BE2C (cell line): Measurements from ENCODE around the gene OPCML.

Experiments
- DNase-seq: peaks from one replicate; pipeline ENCODE4 v3.0.0-alpha.2; 2020
- H3K27me3 ChIP-seq: fragments of 250-450 bp; sonication (Bioruptor Pico); 2 replicates; pipeline ENCODE4 v1.5.1; 2020; ENCODE audit warnings: mild to moderate bottlenecking
- H3K36me3 ChIP-seq: fragments of 250-450 bp; sonication (Bioruptor Pico); 2 replicates; pipeline ENCODE4 v1.5.1; 2020; ENCODE audit warnings: mild to moderate bottlenecking
- H3K4me1 ChIP-seq: fragments of 250-450 bp; sonication (Bioruptor Pico); 2 replicates; pipeline ENCODE4 v1.5.1; 2020
- H3K4me3 ChIP-seq: 2 replicates; pipeline ENCODE4 v1.5.1; 2011; ENCODE audit warnings: low read depth, low read length
- H3K9me3 ChIP-seq: fragments of 250-450 bp; sonication (Bioruptor Pico); 2 replicates; pipeline ENCODE4 v1.5.1; 2020
- TF ChIP-seq, protein P1 (sequence below): IDR thresholded peaks from 2 replicates; pipeline ENCODE4 v1.5.1; 2012; ENCODE audit warnings: mild to moderate bottlenecking, low read depth, low read length

OPCML gene

DNA sequence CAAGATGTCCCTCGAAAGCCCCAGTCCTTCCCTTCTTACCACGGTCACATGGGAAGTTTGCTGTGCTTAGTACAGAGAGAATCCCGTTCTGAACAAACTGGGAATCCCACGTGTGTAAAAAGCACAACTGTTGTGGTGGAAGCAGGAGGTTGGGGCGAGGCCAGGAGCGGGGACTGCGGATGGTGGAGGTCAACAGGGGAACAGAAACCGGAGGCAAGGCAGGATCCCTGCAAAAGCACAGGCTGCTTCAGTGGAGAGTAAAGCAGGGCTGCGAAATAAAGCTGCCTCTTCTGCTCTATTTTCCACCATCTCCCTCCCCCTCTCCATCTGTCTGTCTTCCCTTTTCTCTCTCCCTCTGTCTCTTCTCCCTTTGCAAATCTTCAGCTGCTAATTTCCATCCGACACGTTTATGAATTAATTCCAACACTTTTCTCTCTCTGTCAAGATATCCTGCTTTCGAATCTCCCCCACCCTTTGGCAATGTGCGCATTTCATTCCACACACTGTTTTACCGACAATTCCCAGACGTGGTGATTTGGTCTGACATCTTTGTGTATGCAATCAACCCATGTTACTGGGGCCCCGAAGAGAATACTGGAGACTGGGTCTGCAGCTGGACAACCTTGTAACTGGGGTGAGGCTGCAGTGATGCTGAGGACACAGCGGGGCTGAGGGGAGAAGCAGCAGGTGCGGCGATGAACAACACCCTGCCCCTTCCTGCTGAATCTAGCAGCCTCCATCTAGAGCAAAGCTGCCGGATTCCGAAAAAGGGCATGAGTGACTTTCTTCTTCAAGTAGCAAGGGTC is 571.8 kb downstream of the OPCML start:
- Histone ChIP-seq H3K4me1 (no peaks in the 10 kb centered on the region), H3K27me3 (no peaks in the 10 kb centered on the region), H3K9me3 (no peaks in the 10 kb centered on the region; the same call in 1 of the 2 replicates), H3K36me3 (no peaks in the 10 kb centered on the region), H3K4me3 (no peak overlapping the region)
- DNase-seq: no peak
- TF ChIP-seq, protein P1, sequence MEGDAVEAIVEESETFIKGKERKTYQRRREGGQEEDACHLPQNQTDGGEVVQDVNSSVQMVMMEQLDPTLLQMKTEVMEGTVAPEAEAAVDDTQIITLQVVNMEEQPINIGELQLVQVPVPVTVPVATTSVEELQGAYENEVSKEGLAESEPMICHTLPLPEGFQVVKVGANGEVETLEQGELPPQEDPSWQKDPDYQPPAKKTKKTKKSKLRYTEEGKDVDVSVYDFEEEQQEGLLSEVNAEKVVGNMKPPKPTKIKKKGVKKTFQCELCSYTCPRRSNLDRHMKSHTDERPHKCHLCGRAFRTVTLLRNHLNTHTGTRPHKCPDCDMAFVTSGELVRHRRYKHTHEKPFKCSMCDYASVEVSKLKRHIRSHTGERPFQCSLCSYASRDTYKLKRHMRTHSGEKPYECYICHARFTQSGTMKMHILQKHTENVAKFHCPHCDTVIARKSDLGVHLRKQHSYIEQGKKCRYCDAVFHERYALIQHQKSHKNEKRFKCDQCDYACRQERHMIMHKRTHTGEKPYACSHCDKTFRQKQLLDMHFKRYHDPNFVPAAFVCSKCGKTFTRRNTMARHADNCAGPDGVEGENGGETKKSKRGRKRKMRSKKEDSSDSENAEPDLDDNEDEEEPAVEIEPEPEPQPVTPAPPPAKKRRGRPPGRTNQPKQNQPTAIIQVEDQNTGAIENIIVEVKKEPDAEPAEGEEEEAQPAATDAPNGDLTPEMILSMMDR: no peak

DNA sequence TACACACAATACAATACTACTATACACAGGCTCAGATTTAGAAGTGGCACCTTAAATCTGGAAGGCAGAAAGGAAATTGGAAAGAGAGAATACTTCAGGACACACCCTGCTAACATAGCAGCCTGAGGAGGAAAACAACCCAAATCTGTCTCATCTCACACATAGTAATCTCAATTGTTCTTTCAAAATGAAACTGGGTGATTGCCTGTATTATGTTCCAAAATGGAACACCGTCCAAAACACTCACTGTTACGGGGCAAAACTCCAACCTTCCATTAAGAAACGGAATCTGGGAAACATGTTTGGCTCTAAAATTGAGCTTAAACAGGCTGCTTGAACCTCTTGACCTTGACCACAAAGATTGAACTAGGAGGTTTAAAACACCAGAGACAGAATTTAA is 572.6 kb downstream of the OPCML start:
- Histone ChIP-seq H3K4me3 (no peak overlapping the region), H3K9me3 (no peaks in the 10 kb centered on the region; the same call in 1 of the 2 replicates), H3K36me3 (no peaks in the 10 kb centered on the region), H3K27me3 (no peaks in the 10 kb centered on the region), H3K4me1 (no peaks in the 10 kb centered on the region)
- DNase-seq: no peak
- TF ChIP-seq, protein P1: no peak

DNA sequence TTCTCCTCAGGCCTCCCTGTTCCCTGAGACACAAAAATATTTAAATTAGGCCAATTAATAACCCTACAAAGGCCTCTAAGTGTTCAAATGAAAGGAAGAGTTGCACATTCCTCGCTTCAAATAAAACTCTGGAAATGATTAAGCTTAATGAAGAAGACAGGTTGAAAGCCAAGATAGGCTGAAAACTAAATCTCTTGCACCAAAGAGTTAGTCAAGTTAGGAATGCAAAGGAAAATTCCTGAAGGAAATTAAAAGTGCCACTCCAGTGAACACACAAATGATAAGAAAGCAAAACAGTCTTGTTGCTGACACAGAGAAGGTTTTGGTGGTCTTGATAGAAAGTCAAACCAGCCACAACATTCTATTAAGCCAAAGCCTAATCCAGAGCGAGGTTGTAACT is 574.4 kb downstream of the OPCML start:
- TF ChIP-seq, protein P1: no peak
- no peaks in the 10 kb centered on the region for H3K36me3 ChIP-seq
- H3K9me3 ChIP-seq: no peaks in the 10 kb centered on the region; the same call in 1 of the 2 replicates
- H3K4me3 ChIP-seq: no peak overlapping the region
- H3K27me3 ChIP-seq: no peaks in the 10 kb centered on the region
- no peak for DNase-seq
- H3K4me1 ChIP-seq: no peaks in the 10 kb centered on the region

DNA sequence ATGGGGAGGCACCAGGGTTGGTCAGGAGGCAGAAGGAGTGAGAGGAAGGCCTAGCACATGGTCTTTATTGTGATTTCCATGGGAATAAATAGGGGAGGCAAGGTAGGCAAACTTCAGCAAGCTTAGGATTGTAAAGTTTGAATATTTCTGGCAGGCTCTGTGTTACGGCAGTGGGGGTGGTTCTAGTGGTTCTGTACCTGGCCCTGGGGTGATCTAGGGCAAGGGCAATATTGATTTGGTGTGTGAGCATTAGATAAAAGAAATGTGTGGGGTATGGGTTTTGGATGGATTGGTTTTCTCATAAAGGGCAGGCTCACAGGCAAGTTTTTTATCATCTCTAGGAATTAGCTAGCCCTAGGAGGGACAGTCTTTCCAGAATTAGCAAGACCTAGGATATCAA is 584.0 kb downstream of the OPCML start:
- no peak for DNase-seq
- TF ChIP-seq, protein P1: no peak
- Histone ChIP-seq H3K9me3 (no peaks in the 10 kb centered on the region), H3K4me3 (no peak overlapping the region), H3K4me1 (no peaks in the 10 kb centered on the region), H3K27me3 (no peaks in the 10 kb centered on the region; the same call in 1 of the 2 replicates), H3K36me3 (no peaks in the 10 kb centered on the region)

DNA sequence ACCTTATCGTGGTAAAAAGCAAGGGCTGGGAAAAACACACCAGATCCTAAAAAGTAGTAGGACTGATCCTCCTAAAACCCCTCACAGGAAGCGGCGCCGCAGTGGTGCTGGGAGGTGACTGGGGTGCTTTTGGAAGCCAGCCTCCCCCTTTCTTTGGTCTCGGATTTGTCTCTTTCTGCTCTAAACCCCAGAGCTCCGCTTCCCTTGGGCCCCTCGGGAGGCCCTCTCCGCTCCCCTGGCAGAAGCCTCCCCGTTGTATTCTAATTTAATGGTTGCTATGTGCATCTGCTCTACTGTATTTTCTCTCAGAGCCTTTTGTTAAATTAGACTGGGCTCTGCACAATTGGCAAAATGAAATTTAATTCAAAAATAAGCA is 587.7 kb downstream of the OPCML start:
- no peak for DNase-seq
- Histone ChIP-seq H3K4me1 (no peaks in the 10 kb centered on the region), H3K36me3 (no peaks in the 10 kb centered on the region), H3K4me3 (no peak overlapping the region), H3K9me3 (no peaks in the 10 kb centered on the region), H3K27me3 (no peaks in the 10 kb centered on the region; the same call in 1 of the 2 replicates)
- TF ChIP-seq, protein P1: no peak

DNA sequence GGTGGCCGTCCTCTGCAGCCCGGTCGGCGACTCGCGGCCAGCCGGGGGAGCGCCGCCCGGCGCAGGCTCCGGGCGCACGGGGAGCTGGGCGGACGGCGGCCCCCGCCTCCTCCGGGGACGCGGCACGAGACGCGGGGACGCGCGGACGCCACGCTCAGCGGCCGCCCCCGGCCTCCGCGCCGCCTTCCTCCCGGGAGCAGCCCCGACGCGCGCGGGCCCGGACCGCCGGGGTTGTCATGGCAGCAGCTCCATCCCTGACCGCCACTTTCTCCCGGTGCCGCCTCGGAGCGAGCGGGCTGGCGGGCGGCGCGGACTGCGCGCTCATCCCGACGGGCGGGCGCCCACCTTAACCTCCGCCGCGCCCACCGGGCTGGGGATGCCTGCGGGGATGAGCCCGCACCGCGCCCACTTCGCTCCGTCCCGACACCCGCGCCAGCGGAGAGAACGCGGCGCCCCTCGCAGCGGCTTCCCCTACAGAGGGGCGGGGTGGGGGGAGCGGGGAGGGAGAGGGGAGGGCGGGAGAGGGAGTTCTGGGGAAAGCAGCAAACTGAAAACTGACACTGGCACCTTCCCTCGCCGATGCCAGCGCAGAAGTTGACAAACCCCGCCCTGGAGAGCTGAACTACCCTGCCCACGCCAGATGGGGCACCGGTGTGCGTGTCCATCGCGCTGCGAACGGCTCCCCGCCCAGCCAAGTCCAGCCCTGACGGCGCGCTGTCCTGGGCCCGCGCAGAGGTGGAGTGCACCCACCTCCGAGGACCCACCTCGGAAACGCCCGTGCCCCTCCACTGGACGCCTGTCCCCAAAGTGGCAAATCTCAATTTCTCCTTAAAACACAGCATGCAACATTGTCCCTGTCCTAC is 588.4 kb downstream of the OPCML start:
- Histone ChIP-seq H3K4me1 (no peaks in the 10 kb centered on the region), H3K9me3 (no peaks in the 10 kb centered on the region), H3K27me3 (no peaks in the 10 kb centered on the region; the same call in 1 of the 2 replicates), H3K4me3 (no peak overlapping the region), H3K36me3 (no peaks in the 10 kb centered on the region)
- no peak for DNase-seq
- TF ChIP-seq, protein P1: no peak
